Activated naive CD8-positive, alpha-beta T cell (primary cell): ENCODE measurements around the gene SYTL5.

Experiments used
- H3K27ac Mint-ChIP-seq: one replicate; pipeline ENCODE4 v1.8.0; 2021; ENCODE audit warnings: mixed read lengths
- H3K27me3 Mint-ChIP-seq: one replicate; pipeline ENCODE4 v1.8.0; 2021; ENCODE audit warnings: mixed read lengths
- H3K36me3 Mint-ChIP-seq: one replicate; pipeline ENCODE4 v1.8.0; 2021; ENCODE audit warnings: mixed read lengths
- H3K4me1 Mint-ChIP-seq: one replicate; pipeline ENCODE4 v1.8.0; 2021; ENCODE audit warnings: low read depth, mixed read lengths
- H3K4me3 Mint-ChIP-seq: one replicate; pipeline ENCODE4 v1.8.0; 2021; ENCODE audit warnings: mild to moderate bottlenecking, mixed read lengths
- H3K9me3 Mint-ChIP-seq: one replicate; pipeline ENCODE4 v1.8.0; 2021; ENCODE audit warnings: low read depth, mixed read lengths

The SYTL5 gene

DNA sequence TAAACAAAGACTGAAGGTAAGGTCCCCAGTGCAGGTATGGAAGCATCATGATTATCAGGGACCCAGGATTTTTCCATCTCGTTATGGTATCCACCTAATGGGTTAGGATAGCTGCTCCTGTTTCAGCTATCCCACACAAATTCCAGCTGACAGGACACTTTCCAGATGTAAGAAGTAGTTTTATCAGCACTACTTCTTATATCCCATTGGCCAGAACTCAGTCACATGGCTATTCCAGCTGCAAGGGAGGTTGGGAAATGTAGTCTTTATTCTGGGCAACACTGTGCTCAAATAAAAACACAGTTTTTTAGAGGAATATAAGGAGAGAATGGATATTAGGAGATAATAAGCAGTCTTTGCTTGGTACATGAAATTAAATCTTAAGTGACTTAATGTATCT lies 117.6 kb downstream of the SYTL5 start:
- no peaks in the 10 kb centered on the region for H3K27me3 Mint-ChIP-seq

GRCh38 chrX:38126179-38126578 lies 119.8 kb downstream of the SYTL5 start:
- H3K27ac Mint-ChIP-seq: no peak overlapping the region
- no peaks in the 10 kb centered on the region for H3K27me3 Mint-ChIP-seq
- H3K4me3 Mint-ChIP-seq: no peak overlapping the region
- no peaks in the 10 kb centered on the region for H3K9me3 Mint-ChIP-seq
- H3K4me1 Mint-ChIP-seq: no peaks in the 10 kb centered on the region
- no peaks in the 10 kb centered on the region for H3K36me3 Mint-ChIP-seq

More for the DNA sequence above, 117.6 kb downstream of the SYTL5 start:
- Mint-ChIP-seq H3K4me1 (no peaks in the 10 kb centered on the region), H3K27ac (no peak overlapping the region), H3K4me3 (no peak overlapping the region), H3K9me3 (no peaks in the 10 kb centered on the region), H3K36me3 (no peaks in the 10 kb centered on the region)

DNA sequence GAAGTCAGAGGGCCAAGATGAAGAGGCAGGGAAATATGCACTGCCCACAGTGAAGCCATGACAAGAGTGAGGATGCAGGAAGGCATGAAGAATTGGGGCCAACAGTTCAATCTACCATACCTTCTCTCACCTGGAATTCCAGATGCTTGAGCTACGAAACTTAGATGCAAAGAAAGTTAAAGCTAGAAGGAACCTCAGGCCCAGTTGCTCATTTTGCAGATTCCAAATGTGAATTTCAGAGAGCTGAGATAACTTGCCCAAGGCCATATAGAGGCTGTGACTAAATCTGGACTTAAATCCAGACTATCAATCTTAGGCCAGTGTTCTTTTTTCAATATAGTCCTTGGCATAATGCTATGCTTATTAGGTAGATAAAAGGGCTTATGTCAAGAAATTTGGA lies 121.6 kb downstream of the SYTL5 start:
- Mint-ChIP-seq H3K27me3 (no peaks in the 10 kb centered on the region), H3K4me3 (no peak overlapping the region), H3K27ac (no peak overlapping the region), H3K36me3 (no peaks in the 10 kb centered on the region), H3K9me3 (no peaks in the 10 kb centered on the region), H3K4me1 (no peaks in the 10 kb centered on the region)

- Mint-ChIP-seq H3K4me1 (no peaks in the 10 kb centered on the region), H3K4me3 (no peak overlapping the region), H3K27me3 (no peaks in the 10 kb centered on the region), H3K27ac (no peak overlapping the region), H3K9me3 (no peaks in the 10 kb centered on the region), H3K36me3 (no peaks in the 10 kb centered on the region)
Observed at GRCh38 chrX:38129366-38129765, 123.0 kb downstream of the SYTL5 start.

- Mint-ChIP-seq H3K4me3 (no peak overlapping the region), H3K36me3 (no peaks in the 10 kb centered on the region), H3K9me3 (no peaks in the 10 kb centered on the region), H3K4me1 (no peaks in the 10 kb centered on the region), H3K27ac (no peak overlapping the region), H3K27me3 (no peaks in the 10 kb centered on the region)
Observed at GRCh38 chrX:38138157-38138891, 132.0 kb downstream of the SYTL5 start.

DNA sequence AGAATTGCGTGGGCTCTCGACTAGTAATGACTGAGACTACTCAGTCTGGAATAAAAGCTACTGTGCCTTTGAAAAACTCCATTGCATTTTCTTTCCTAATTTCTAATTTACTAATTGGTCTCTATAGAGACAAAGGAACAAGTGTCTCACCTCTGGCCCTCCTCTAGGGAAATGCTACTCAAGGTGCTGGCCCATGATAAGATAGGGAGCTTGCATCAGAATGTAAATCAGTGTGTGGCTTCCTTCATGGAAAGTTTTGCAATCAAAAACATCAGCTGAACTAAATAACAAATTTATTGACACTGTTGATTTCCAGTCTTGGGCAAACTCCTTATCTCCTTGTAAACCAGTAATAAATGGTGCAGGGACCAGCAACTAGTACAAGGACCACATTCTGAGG lies 132.5 kb downstream of the SYTL5 start:
- Mint-ChIP-seq H3K27ac (no peak overlapping the region), H3K9me3 (no peaks in the 10 kb centered on the region), H3K36me3 (no peaks in the 10 kb centered on the region), H3K4me1 (no peaks in the 10 kb centered on the region), H3K27me3 (no peaks in the 10 kb centered on the region), H3K4me3 (no peak overlapping the region)

GRCh38 chrX:38142610-38143009 lies 136.3 kb downstream of the SYTL5 start:
- H3K4me1 Mint-ChIP-seq: no peaks in the 10 kb centered on the region
- no peak overlapping the region for H3K4me3 Mint-ChIP-seq
- peaks cover 4% of the 10 kb centered on the region for H3K27me3 Mint-ChIP-seq
- H3K27ac Mint-ChIP-seq: no peak overlapping the region
- H3K9me3 Mint-ChIP-seq: no peaks in the 10 kb centered on the region
- no peaks in the 10 kb centered on the region for H3K36me3 Mint-ChIP-seq

- Mint-ChIP-seq H3K4me1 (no peaks in the 10 kb centered on the region), H3K9me3 (no peaks in the 10 kb centered on the region), H3K4me3 (no peak overlapping the region), H3K27ac (no peak overlapping the region), H3K36me3 (no peaks in the 10 kb centered on the region), H3K27me3 (peaks cover 4% of the 10 kb centered on the region)
Observed at GRCh38 chrX:38149016-38149415, 142.7 kb downstream of the SYTL5 start.

- Mint-ChIP-seq H3K36me3 (no peaks in the 10 kb centered on the region), H3K27me3 (peaks cover under 1% of the 10 kb centered on the region), H3K9me3 (no peaks in the 10 kb centered on the region), H3K4me1 (no peaks in the 10 kb centered on the region), H3K27ac (no peak overlapping the region), H3K4me3 (no peak overlapping the region)
Observed at GRCh38 chrX:38150993-38151392, 144.6 kb downstream of the SYTL5 start.

GRCh38 chrX:38151441-38151840 lies 145.1 kb downstream of the SYTL5 start:
- Mint-ChIP-seq H3K4me1 (no peaks in the 10 kb centered on the region), H3K27ac (no peak overlapping the region), H3K9me3 (no peaks in the 10 kb centered on the region), H3K36me3 (no peaks in the 10 kb centered on the region), H3K27me3 (no peaks in the 10 kb centered on the region), H3K4me3 (no peak overlapping the region)

DNA sequence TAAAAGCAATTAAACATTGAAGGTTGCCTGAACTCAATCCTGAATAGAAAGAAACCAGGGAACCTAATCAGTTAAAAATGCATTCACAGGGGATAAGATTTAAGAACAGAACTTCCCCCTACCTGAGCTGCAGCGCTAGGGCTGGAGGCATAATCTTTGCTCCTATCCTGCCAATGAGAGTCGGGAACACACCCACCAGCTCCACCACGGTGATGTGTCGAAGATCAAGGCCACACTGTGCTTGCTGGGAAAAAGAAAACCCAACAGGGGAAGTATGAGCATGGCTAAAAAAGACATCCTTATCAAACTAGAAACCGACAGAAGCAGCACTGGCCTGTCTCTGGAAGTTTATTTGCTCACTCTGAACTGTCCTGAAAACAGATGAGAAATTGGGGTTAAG lies 148.0 kb downstream of the SYTL5 start:
- H3K4me1 Mint-ChIP-seq: no peaks in the 10 kb centered on the region
- H3K36me3 Mint-ChIP-seq: no peaks in the 10 kb centered on the region
- H3K27me3 Mint-ChIP-seq: no peaks in the 10 kb centered on the region
- H3K4me3 Mint-ChIP-seq: no peak overlapping the region
- no peaks in the 10 kb centered on the region for H3K9me3 Mint-ChIP-seq
- H3K27ac Mint-ChIP-seq: no peak overlapping the region

GRCh38 chrX:38154818-38155217 lies 148.5 kb downstream of the SYTL5 start:
- Mint-ChIP-seq H3K27me3 (no peaks in the 10 kb centered on the region), H3K27ac (no peak overlapping the region), H3K4me1 (no peaks in the 10 kb centered on the region), H3K9me3 (no peaks in the 10 kb centered on the region), H3K4me3 (no peak overlapping the region), H3K36me3 (no peaks in the 10 kb centered on the region)

DNA sequence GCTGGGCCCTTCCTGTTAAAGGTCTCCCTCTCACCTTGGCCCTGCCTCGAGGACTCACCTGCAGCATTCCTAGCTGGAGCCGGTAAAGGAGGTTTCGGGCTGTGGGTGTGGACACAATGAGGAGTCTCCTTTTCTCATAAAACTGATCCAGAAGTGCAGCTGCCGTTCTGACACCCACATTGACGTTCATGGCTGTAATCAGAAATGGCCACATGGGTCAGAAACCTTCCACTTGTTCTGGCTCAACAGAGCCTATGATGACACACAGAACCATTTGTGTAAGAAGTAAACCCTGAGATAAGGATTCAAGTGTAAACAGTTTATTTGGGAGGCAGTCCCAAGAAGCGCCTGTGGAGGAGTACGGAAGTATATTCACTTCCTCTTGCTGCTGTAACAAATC lies 150.5 kb downstream of the SYTL5 start:
- Mint-ChIP-seq H3K4me1 (no peaks in the 10 kb centered on the region), H3K9me3 (no peaks in the 10 kb centered on the region), H3K27me3 (no peaks in the 10 kb centered on the region), H3K27ac (no peak overlapping the region), H3K4me3 (no peak overlapping the region), H3K36me3 (no peaks in the 10 kb centered on the region)

DNA sequence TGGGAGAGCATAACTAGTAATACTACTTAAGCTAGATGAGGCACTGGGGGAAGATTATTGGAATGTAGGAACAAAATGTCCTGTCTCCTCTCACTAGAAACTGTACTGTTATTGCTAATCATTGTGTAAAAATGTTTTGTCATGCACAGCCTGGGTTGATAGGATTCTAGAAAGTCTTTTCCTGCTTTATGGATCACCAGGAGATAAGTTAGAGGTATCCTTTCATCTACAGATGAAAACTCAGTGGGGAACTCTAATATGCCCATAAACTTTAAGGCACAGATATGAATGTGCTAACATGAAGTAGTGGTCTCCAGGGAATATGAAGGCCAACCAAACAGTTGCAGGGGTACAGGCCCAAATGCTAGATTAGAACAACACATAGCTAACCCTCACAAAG lies 156.8 kb downstream of the SYTL5 start:
- Mint-ChIP-seq H3K27me3 (no peaks in the 10 kb centered on the region), H3K36me3 (no peaks in the 10 kb centered on the region), H3K4me1 (no peaks in the 10 kb centered on the region), H3K4me3 (no peak overlapping the region), H3K9me3 (no peaks in the 10 kb centered on the region), H3K27ac (no peak overlapping the region)

- Mint-ChIP-seq H3K27ac (no peak overlapping the region), H3K9me3 (no peaks in the 10 kb centered on the region), H3K36me3 (no peaks in the 10 kb centered on the region), H3K4me1 (no peaks in the 10 kb centered on the region), H3K27me3 (no peaks in the 10 kb centered on the region), H3K4me3 (no peak overlapping the region)
Observed at GRCh38 chrX:38165023-38165422, 158.7 kb downstream of the SYTL5 start.

- no peaks in the 10 kb centered on the region for H3K9me3 Mint-ChIP-seq
- H3K4me1 Mint-ChIP-seq: no peaks in the 10 kb centered on the region
- H3K27me3 Mint-ChIP-seq: no peaks in the 10 kb centered on the region
- no peak overlapping the region for H3K27ac Mint-ChIP-seq
- H3K4me3 Mint-ChIP-seq: no peak overlapping the region
- no peaks in the 10 kb centered on the region for H3K36me3 Mint-ChIP-seq
Observed at GRCh38 chrX:38166478-38167083, 160.2 kb downstream of the SYTL5 start.
